HTR-8/SVneo (cell line): ENCODE results near the gene DACH1.
"Not testable (repeated sequence)": the region's sequence is repeated elsewhere in the genome, so short reads cannot be mapped to it uniquely, and the experiment has no call there.

Source experiments
- DNase-seq: peaks from one replicate; pipeline ENCODE4 v3.0.0; 2011; ENCODE audit warnings: low spot score, mixed read lengths; ENCODE audit not compliant: insufficient read length
- FAIRE-seq: peaks from 2 replicates; lab custom pipeline; 2011; peaks lifted over from hg19 to GRCh38; lab: Jason Lieb, UNC

The DACH1 gene

GRCh38 chr13:71866335-71867130, 471 bp downstream of the DACH1 start:
- DNase-seq: no peak

GRCh38 chr13:71865874-71866334, 1.1 kb downstream of the DACH1 start:
- FAIRE-seq (no peak), DNase-seq (no peak)

More at GRCh38 chr13:71866335-71867130, 471 bp downstream of the DACH1 start:
- no peak for FAIRE-seq

DNA sequence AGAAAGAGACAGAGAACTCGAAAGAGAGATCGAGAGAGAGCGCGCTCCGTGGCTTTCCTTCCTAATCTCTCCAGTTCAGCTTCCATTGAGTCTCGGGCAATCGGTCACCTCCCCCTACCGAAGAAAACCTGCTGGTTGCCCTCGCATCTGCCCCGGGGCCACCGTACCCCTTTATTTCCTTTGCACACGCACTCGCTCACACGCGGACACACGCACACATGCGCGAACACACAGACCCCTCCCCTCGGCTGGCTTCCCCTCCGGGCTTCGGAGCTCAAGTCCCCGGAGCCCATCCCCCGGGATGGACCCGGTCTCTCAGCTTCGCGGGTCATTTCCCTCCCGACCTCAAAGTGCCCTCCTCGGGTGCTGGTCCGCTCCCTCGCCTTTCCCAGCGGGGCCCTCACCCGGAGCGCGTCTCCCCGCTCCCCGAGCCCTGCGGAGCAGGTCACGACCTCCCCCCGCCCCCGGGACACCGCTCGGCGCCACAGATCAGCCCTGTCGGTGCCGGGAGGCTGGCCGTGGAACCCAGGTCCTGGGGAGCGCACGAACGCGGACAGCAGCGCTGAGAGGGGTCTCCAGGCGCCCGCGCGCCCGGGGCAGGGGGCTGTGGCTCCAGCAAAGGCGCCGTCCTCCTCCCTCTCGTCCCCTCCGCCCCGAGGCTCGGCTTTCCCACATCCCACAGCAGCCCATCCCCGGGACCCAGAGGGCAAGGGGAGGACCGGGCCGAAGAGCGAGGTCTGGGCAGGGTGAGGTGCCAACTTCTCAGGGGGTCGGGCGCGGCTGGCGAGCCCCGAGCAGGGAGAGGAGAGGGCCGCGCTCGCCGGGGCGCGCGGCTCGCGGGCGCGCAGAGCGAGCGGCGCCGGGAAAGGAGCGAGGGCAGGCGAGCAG, 1.8 kb downstream of the DACH1 start:
- no peak for DNase-seq
- FAIRE-seq: no peak

GRCh38 chr13:71864094-71864985, 2.7 kb downstream of the DACH1 start:
- FAIRE-seq (no peak), DNase-seq (no peak)

- no peak for DNase-seq
- no peak for FAIRE-seq
Measured at GRCh38 chr13:71863254-71863865, 3.6 kb downstream of the DACH1 start.

GRCh38 chr13:71862459-71862943, 4.5 kb downstream of the DACH1 start:
- no peak for FAIRE-seq
- no peak for DNase-seq

DNA sequence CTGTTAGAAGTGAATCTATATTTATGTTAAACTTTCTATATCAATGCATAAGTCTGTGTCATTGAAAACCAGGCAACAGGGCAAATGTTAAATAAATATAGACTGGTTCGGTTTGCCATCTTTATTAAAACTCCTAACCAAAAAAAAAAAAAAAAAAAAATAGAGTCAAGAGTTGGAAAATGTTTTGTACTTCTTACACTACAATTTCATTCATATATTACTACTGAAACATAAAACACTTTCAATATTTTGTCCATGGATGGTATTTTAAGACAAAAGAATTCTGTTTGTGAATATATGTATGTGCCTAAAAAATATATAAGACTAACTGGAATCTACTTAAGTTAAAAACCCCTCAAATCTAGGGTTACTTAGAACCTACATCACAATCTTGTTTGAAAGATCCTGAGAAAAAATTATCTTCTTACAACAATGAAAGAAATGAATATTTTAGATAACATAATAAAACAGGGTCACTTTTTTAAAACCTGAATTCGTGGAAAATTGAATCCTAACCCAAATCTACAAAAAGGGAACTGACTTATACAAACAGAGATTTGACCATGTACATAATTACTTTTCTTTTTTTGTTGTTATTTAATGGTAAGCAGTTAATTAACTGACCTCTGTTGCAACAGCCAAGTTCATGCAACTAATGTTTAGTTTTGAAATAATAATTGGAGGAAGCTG, 5.1 kb downstream of the DACH1 start:
- FAIRE-seq: no peak
- no peak for DNase-seq

GRCh38 chr13:71860547-71861138, 6.4 kb downstream of the DACH1 start:
- no peak for FAIRE-seq
- no peak for DNase-seq

GRCh38 chr13:71858647-71859046, 8.4 kb downstream of the DACH1 start:
- DNase-seq (no peak), FAIRE-seq (no peak)

GRCh38 chr13:71856548-71857043, 10.4 kb downstream of the DACH1 start:
- FAIRE-seq (no peak), DNase-seq (no peak)

DNA sequence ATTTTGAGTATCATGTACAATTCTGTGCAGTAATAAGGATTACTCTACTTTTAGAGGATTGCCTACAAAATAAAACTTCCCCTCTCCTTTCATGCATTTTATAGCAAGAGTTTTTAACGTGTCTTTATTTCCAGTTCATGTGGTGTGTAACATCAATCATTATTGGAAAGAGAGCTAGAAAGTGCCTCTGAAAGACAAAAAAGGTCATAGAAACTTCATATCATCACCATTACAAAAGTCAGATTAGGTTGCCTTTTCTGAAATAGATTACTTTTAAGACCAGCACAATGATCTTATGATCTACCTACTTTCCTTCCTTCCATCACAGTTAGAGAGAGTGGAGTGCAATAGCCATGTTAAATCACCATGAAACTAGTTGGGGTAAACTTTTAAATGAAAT, 12.6 kb downstream of the DACH1 start:
- FAIRE-seq: no peak
- DNase-seq: no peak

GRCh38 chr13:71853725-71854124, 13.3 kb downstream of the DACH1 start:
- DNase-seq: no peak
- FAIRE-seq: no peak

- FAIRE-seq (no peak), DNase-seq (no peak)
Measured at GRCh38 chr13:71852736-71853135, 14.3 kb downstream of the DACH1 start.

GRCh38 chr13:71851498-71852409, 15.2 kb downstream of the DACH1 start:
- no peak for FAIRE-seq
- no peak for DNase-seq

- FAIRE-seq: no peak
- DNase-seq: no peak
Measured at GRCh38 chr13:71842003-71842402, 25.0 kb downstream of the DACH1 start.

DNA sequence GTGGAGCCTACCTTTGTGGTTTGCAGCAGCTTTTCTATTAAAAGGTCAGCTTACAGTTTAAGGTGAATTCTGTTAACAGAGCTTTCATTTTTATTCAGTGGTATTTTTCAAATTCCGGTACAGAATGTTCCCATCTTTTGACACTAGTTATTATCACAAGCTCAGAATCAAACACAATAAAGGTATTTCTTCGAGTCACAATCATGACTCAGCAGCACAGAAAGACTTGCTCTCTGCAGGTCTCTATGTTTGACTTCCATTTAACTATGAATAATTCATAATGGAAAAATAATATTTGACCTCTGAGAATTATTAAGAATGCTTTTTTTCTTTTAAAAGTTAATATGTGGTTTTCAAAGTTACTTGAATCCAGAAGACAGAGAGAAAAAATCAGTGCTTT, 28.2 kb downstream of the DACH1 start:
- DNase-seq (no peak), FAIRE-seq (no peak)

DNA sequence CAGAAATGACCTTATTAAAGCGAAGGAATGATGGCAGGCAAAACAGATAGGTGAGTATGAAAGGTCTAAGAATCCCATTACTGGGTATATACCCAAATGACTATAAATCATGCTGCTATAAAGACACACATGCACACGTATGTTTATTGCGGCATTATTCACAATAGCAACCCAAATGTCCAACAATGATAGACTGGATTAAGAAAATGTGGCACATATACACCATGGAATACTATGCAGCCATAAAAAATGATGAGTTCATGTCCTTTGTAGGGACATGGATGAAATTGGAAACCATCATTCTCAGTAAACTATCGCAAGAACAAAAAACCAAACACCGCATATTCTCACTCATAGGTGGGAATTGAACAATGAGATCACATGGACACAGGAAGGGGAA, 29.4 kb downstream of the DACH1 start:
- DNase-seq, FAIRE-seq: not testable (repeated sequence)
